Osteocyte (in vitro differentiated cells): Measurements from ENCODE around the gene SLC8A1. TPM values are rescaled to one million over a fixed set of nuclear protein-coding genes. Genes with fewer than 3 reads are reported as not detected.

Experiments
- DNase-seq: peaks from one replicate; pipeline ENCODE4 v3.0.0; 2021; ENCODE audit warnings: mixed read lengths; ENCODE audit not compliant: unreplicated experiment; ENCODE audit errors: extremely low spot score
- H3K27ac Mint-ChIP-seq: one replicate; pipeline ENCODE4 v1.8.0; 2021; ENCODE audit warnings: mild to moderate bottlenecking, mixed read lengths; ENCODE audit not compliant: unreplicated experiment
- H3K27me3 Mint-ChIP-seq: one replicate; pipeline ENCODE4 v1.8.0; 2021; ENCODE audit warnings: mixed read lengths; ENCODE audit not compliant: unreplicated experiment
- H3K36me3 Mint-ChIP-seq: one replicate; pipeline ENCODE4 v1.8.0; 2021; ENCODE audit warnings: mixed read lengths; ENCODE audit not compliant: unreplicated experiment
- H3K4me1 Mint-ChIP-seq: one replicate; pipeline ENCODE4 v1.8.0; 2021; ENCODE audit warnings: mixed read lengths; ENCODE audit not compliant: unreplicated experiment
- H3K4me3 Mint-ChIP-seq: one replicate; pipeline ENCODE4 v1.8.0; 2021; ENCODE audit warnings: mild to moderate bottlenecking, moderate library complexity, mixed read lengths; ENCODE audit not compliant: unreplicated experiment
- H3K9me3 Mint-ChIP-seq: one replicate; pipeline ENCODE4 v1.8.0; 2021; ENCODE audit warnings: mixed read lengths; ENCODE audit not compliant: unreplicated experiment
- total RNA-seq: library from RNA; stranded (reverse); gene quantifications from 2 replicates; pipeline ENCODE4 v1.2.1, GENCODE V29; 2021
- TF ChIP-seq, protein P1 (sequence below): fragments of 200-600 bp; sonication (generic); IDR thresholded peaks from 2 replicates; pipeline ENCODE4 v1.5.0; 2021; ENCODE audit warnings: antibody characterized with exemption, mild to moderate bottlenecking, moderate library complexity

Gene SLC8A1
- total RNA-seq, 1 donor from 2014 or later = 17.3 TPM

DNA sequence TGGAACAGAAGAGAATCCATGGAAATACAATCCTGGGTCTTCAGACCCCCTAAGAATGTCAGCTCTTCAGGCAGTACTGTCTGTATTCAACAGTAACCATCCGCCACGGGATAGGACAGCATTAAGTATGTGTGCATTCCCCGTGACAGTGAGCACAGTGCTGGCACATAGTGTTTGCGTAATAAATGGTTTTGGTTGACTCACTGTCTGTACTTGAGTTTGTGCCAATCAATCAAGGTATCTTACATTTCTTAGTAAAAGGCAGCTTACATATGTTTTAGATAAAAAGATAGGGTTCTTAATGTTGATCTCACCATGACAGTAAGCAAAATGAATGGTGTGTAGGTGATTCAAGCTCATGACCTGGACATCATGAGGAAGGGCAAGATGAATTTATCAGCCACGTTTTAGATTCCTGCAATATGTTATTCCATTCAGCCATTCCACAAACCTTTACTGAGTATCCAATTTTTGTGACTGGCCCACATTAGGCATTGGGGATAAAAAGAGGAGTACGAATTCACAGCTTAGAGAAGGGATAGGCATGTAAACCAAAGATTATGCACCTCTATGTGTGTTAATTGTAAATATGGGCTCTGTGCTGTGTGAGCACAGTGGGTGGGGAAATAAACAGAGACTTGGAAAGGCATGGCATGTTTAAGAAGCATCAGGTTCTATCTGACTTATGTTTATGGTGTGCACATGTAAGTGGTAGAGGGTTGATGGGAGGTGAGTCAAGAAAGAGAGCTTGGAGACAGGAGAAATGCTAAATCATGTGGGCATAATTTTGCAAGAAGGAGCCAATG is 258.8 kb downstream of the SLC8A1 start:
- Mint-ChIP-seq H3K4me3 (no peak overlapping the region), H3K9me3 (no peaks in the 10 kb centered on the region), H3K27me3 (peaks cover 2% of the 10 kb centered on the region), H3K36me3 (no peaks in the 10 kb centered on the region), H3K4me1 (peaks cover 14% of the 10 kb centered on the region), H3K27ac (peak overlapping the region; percentile 3)
- no peak for DNase-seq
- TF ChIP-seq, protein P1, sequence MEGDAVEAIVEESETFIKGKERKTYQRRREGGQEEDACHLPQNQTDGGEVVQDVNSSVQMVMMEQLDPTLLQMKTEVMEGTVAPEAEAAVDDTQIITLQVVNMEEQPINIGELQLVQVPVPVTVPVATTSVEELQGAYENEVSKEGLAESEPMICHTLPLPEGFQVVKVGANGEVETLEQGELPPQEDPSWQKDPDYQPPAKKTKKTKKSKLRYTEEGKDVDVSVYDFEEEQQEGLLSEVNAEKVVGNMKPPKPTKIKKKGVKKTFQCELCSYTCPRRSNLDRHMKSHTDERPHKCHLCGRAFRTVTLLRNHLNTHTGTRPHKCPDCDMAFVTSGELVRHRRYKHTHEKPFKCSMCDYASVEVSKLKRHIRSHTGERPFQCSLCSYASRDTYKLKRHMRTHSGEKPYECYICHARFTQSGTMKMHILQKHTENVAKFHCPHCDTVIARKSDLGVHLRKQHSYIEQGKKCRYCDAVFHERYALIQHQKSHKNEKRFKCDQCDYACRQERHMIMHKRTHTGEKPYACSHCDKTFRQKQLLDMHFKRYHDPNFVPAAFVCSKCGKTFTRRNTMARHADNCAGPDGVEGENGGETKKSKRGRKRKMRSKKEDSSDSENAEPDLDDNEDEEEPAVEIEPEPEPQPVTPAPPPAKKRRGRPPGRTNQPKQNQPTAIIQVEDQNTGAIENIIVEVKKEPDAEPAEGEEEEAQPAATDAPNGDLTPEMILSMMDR = no peak

DNA sequence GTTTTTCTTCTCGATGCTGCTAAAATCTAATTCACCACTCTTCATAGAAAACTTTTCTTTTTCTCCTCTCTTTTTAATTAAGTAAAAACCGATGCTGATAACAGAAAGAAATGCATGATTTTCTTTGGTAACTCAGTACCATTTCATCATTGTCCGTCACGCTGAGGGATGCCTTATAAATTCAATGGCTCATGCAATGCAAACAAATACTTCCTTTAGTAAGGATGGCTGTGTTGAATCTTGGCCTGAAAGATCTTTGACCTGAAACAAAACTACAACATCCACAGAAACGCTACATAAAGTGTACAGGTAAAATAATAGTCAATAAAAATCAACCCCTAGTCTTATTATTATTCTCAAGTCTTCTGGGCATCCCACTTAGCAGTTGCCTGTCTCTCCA is 261.4 kb downstream of the SLC8A1 start:
- H3K4me3 Mint-ChIP-seq = no peak overlapping the region

DNA sequence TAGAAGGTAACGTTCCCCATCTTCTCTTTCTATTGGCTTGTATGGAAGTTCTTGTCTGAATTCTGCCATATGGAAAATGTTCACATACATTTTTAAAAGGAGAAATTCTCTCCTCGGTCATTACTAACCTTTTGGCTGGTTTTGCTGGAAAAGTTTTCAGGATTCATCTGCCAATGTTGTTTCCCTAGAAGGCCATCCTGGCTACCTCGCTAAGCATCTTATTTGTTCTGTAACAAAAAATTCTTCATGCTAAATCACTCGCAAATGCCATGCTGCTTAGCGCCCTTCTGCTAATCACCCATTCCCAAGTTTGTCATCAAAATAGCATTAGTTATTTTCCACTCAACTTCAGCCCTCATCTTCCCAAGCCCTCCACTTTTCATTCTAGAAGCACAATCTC is 262.0 kb downstream of the SLC8A1 start:
- TF ChIP-seq, protein P1 = no peak
- no peak overlapping the region for H3K27ac Mint-ChIP-seq
- H3K27me3 Mint-ChIP-seq = no peaks in the 10 kb centered on the region
- H3K36me3 Mint-ChIP-seq = no peaks in the 10 kb centered on the region
- H3K4me1 Mint-ChIP-seq = peaks cover 12% of the 10 kb centered on the region
- no peak for DNase-seq
- H3K9me3 Mint-ChIP-seq = no peaks in the 10 kb centered on the region
- no peak overlapping the region for H3K4me3 Mint-ChIP-seq

More for the DNA sequence above, 261.4 kb downstream of the SLC8A1 start:
- Mint-ChIP-seq H3K9me3 (no peaks in the 10 kb centered on the region), H3K4me1 (peaks cover 12% of the 10 kb centered on the region), H3K27ac (no peak overlapping the region), H3K36me3 (no peaks in the 10 kb centered on the region), H3K27me3 (no peaks in the 10 kb centered on the region)
- no peak for DNase-seq
- TF ChIP-seq, protein P1 = no peak

DNA sequence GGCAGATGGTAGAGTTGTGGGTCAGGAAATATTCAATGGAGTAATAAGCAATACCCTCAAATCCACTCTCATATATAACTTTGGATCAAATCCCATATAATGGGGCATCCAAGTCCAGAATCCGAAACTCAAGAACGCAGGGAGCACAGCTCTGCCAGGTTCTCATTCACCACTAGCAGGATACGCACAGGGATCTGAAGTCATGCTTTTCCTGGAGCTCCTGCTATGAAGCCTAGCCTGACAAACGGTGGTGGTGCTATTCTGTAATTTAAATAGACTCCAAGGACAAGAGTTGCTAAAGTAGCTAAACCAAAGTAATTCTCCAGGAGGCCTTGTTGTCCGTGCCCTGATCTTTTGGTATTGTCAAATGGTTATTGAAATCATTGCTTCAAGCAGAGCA is 264.8 kb downstream of the SLC8A1 start:
- Mint-ChIP-seq H3K36me3 (no peaks in the 10 kb centered on the region), H3K27me3 (no peaks in the 10 kb centered on the region), H3K4me3 (no peak overlapping the region)

DNA sequence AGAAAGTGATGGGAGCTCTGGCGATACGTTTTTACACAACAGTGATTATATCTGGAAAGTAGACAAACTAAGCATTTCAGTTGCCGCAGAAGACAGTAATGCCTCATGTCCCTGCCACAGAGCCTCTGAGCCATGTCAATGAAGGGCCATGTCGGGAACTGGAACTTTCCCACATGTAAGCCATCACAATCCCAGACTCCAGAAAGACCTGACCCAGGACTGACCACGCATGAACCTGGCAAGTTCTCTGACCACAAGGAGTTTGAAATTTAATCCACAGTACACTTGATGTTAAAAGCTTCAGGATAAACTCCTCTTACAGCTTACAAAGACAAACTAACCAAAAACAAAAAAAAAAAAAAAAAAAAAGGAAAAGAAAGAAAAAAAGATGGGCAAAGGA is 267.3 kb downstream of the SLC8A1 start:
- H3K27ac Mint-ChIP-seq = no peak overlapping the region
- no peaks in the 10 kb centered on the region for H3K27me3 Mint-ChIP-seq
- no peaks in the 10 kb centered on the region for H3K4me1 Mint-ChIP-seq
- no peak for DNase-seq
- H3K36me3 Mint-ChIP-seq = no peaks in the 10 kb centered on the region
- H3K4me3 Mint-ChIP-seq = no peak overlapping the region
- no peaks in the 10 kb centered on the region for H3K9me3 Mint-ChIP-seq
- TF ChIP-seq, protein P1 = no peak

More for the DNA sequence above, 264.8 kb downstream of the SLC8A1 start:
- Mint-ChIP-seq H3K4me1 (no peaks in the 10 kb centered on the region), H3K9me3 (no peaks in the 10 kb centered on the region), H3K27ac (no peak overlapping the region)
- TF ChIP-seq, protein P1 = no peak
- no peak for DNase-seq
